Stimulated activated CD4-positive, alpha-beta T cell treated with anti-CD3 and anti-CD28 coated beads, Interleukin-1b, Interleukin-23, amount 100 ng/mL, for 1 hour (primary cell): ENCODE measurements around the gene NEK9.

Experiments used
- DNase-seq, 2 donors: peaks; one replicate each; pipeline ENCODE4 v3.0.0-alpha.2; 2020; ENCODE audit warnings: low read depth in 2 of 2

The NEK9 gene

DNA sequence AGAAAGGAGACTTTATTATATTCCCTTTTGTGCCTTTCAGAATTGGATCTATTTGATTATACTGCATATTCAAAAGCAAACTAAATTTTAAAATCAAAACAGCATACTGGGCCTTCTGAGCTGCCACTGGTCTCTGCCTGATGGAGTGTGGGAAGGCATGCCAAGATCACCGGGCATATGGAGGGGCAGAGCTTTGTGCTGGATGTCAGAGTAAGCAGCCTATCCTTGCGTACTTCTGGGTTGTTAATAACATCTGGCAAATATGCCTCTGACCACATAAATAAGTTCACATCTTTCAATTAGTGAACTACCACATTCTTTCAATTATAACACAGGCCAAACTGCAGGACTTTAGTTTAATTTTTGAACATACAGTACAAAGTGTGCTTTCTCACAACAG is 93.9 kb downstream of the NEK9 start:
- DNase-seq, result no peak

DNA sequence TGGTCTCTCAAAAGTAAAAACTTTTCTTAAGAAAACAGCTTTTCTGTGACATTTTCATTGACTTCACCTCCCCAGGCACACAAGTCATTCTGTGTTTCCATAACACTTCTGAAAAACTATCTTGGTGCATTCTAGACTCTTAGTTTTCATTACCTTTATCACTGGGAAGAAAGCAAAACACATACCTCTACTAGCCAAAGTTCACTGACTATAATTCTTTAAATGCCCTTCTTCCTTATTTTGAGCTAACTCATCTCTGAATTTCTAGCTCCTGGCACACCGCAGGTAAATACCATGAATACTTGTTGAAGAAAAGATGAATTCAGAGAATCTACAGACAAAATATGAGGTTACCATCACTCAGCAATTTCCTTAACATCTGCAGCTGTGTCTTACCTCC is 96.7 kb downstream of the NEK9 start:
- no peak for DNase-seq
